K562 (cell line): ENCODE results near the gene ZNF778.

ENCODE experiments used
- ARID2 ChIP-seq: fragments of 450-650 bp; IDR thresholded peaks from 2 replicates; pipeline ENCODE4 v1.6.1; 2017; ENCODE audit warnings: antibody characterized with exemption, mild to moderate bottlenecking
- ARNT ChIP-seq, 2 experiments: fragments of 450-650 bp; IDR thresholded peaks; 2 replicates each; pipeline ENCODE4 v1.6.1; 2016; ENCODE audit warnings: mild to moderate bottlenecking in 1 of 2
- CBX8 ChIP-seq: fragments of 200-600 bp; sonication (generic); IDR thresholded peaks from 2 replicates; pipeline ENCODE4 v1.6.1; 2012; ENCODE audit warnings: borderline replicate concordance, mixed run types, low read depth, mild to moderate bottlenecking, moderate library complexity, mixed read lengths, low read length, control low read depth, inconsistent platforms; ENCODE audit not compliant: poor library complexity, severe bottlenecking; ENCODE audit errors: extremely low read depth
- ERF ChIP-seq: fragments of 450-650 bp; formaldehyde crosslinking; IDR thresholded peaks from 2 replicates; pipeline ENCODE4 v1.4.0; 2020; ENCODE audit warnings: mild to moderate bottlenecking, mixed read lengths
- MTA2 ChIP-seq: fragments of 450-650 bp; IDR thresholded peaks from 2 replicates; pipeline ENCODE4 v1.6.1; 2016; ENCODE audit warnings: low read depth
- NFE2 ChIP-seq: IDR thresholded peaks from 2 replicates; pipeline ENCODE4 v1.6.1; 2014; ENCODE audit warnings: antibody characterized with exemption, low read depth
- SIN3A ChIP-seq, 2 experiments: fragments of 150-350 bp in 1 of 2; IDR thresholded peaks; 2 replicates each; pipeline ENCODE4 v1.6.1; 2011 to 2016; ENCODE audit warnings: borderline replicate concordance in 2 of 2, low read depth in 2 of 2, low read length in 2 of 2, mild to moderate bottlenecking in 2 of 2, moderate library complexity in 2 of 2; ENCODE audit not compliant: control insufficient read depth in 1 of 2
- ZBTB33 ChIP-seq: sonication (generic); formaldehyde crosslinking; IDR thresholded peaks from 2 replicates; pipeline ENCODE4 v1.8.1; 2023; ENCODE audit warnings: mild to moderate bottlenecking, missing genetic modification reagents
- ZNF644 ChIP-seq: fragments of 200-800 bp; sonication (Bioruptor generic); IDR thresholded peaks from 2 replicates; pipeline ENCODE4 v1.6.1; 2016; ENCODE audit warnings: low read depth, missing genetic modification characterization, missing compliant biosample characterization
- TF ChIP-seq, protein P1 (sequence below): IDR thresholded peaks from 2 replicates; pipeline ENCODE4 v1.6.1; 2011; ENCODE audit not compliant: insufficient read length; ENCODE audit errors: extremely low read depth
- TF ChIP-seq, protein P2 (sequence below), 2 experiments: fragments of 450-650 bp; IDR thresholded peaks; 2 replicates each; pipeline ENCODE4 v1.6.1; 2018; ENCODE audit warnings: mild to moderate bottlenecking in 2 of 2, low read depth in 1 of 2; ENCODE audit not compliant: partially characterized antibody in 2 of 2
- TF ChIP-seq, protein P3 (sequence below), 2 experiments: fragments of 450-650 bp; formaldehyde crosslinking in 1 of 2; IDR thresholded peaks; 2 replicates each; pipeline versions ENCODE4 v1.4.0 to v1.6.1; 2014 to 2020; ENCODE audit warnings: mild to moderate bottlenecking in 2 of 2, borderline replicate concordance in 1 of 2, low read depth in 1 of 2

- no peak for TF ChIP-seq ARNT (IDR thresholded peaks at IDR 0.05)
- TF ChIP-seq ZBTB33, result no peak
- no peak for TF ChIP-seq CBX8
- no peak for TF ChIP-seq ZNF644 (tag)
- no peak for TF ChIP-seq MTA2
- TF ChIP-seq SIN3A (IDR thresholded peaks at IDR 0.05; ENCODE audit: borderline replicate concordance in 2 of 2, control insufficient read depth in 1 of 2, low read depth in 2 of 2, low read length in 2 of 2), result no peak
- TF ChIP-seq, protein P1, sequence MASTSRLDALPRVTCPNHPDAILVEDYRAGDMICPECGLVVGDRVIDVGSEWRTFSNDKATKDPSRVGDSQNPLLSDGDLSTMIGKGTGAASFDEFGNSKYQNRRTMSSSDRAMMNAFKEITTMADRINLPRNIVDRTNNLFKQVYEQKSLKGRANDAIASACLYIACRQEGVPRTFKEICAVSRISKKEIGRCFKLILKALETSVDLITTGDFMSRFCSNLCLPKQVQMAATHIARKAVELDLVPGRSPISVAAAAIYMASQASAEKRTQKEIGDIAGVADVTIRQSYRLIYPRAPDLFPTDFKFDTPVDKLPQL, result no peak
- TF ChIP-seq NFE2, result no peak
- TF ChIP-seq, protein P2, sequence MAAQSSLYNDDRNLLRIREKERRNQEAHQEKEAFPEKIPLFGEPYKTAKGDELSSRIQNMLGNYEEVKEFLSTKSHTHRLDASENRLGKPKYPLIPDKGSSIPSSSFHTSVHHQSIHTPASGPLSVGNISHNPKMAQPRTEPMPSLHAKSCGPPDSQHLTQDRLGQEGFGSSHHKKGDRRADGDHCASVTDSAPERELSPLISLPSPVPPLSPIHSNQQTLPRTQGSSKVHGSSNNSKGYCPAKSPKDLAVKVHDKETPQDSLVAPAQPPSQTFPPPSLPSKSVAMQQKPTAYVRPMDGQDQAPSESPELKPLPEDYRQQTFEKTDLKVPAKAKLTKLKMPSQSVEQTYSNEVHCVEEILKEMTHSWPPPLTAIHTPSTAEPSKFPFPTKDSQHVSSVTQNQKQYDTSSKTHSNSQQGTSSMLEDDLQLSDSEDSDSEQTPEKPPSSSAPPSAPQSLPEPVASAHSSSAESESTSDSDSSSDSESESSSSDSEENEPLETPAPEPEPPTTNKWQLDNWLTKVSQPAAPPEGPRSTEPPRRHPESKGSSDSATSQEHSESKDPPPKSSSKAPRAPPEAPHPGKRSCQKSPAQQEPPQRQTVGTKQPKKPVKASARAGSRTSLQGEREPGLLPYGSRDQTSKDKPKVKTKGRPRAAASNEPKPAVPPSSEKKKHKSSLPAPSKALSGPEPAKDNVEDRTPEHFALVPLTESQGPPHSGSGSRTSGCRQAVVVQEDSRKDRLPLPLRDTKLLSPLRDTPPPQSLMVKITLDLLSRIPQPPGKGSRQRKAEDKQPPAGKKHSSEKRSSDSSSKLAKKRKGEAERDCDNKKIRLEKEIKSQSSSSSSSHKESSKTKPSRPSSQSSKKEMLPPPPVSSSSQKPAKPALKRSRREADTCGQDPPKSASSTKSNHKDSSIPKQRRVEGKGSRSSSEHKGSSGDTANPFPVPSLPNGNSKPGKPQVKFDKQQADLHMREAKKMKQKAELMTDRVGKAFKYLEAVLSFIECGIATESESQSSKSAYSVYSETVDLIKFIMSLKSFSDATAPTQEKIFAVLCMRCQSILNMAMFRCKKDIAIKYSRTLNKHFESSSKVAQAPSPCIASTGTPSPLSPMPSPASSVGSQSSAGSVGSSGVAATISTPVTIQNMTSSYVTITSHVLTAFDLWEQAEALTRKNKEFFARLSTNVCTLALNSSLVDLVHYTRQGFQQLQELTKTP (IDR thresholded peaks at IDR 0.05; ENCODE audit: low read depth in 1 of 2, partially characterized antibody in 2 of 2), result no peak
- TF ChIP-seq, protein P3, sequence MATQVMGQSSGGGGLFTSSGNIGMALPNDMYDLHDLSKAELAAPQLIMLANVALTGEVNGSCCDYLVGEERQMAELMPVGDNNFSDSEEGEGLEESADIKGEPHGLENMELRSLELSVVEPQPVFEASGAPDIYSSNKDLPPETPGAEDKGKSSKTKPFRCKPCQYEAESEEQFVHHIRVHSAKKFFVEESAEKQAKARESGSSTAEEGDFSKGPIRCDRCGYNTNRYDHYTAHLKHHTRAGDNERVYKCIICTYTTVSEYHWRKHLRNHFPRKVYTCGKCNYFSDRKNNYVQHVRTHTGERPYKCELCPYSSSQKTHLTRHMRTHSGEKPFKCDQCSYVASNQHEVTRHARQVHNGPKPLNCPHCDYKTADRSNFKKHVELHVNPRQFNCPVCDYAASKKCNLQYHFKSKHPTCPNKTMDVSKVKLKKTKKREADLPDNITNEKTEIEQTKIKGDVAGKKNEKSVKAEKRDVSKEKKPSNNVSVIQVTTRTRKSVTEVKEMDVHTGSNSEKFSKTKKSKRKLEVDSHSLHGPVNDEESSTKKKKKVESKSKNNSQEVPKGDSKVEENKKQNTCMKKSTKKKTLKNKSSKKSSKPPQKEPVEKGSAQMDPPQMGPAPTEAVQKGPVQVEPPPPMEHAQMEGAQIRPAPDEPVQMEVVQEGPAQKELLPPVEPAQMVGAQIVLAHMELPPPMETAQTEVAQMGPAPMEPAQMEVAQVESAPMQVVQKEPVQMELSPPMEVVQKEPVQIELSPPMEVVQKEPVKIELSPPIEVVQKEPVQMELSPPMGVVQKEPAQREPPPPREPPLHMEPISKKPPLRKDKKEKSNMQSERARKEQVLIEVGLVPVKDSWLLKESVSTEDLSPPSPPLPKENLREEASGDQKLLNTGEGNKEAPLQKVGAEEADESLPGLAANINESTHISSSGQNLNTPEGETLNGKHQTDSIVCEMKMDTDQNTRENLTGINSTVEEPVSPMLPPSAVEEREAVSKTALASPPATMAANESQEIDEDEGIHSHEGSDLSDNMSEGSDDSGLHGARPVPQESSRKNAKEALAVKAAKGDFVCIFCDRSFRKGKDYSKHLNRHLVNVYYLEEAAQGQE (IDR thresholded peaks at IDR 0.05; ENCODE audit: borderline replicate concordance), result no peak
- TF ChIP-seq, protein P3 (CRISPR knock-in tag; IDR thresholded peaks at IDR 0.05; ENCODE audit: low read depth), result no peak
- no peak for TF ChIP-seq ERF (CRISPR knock-in tag)
- no peak for TF ChIP-seq ARID2
Measured at GRCh38 chr16:89179148-89179484, 38.4 kb upstream of the ZNF778 start.
